Mesothelial cell of epicardium (in vitro differentiated cells): ENCODE data around the gene ACLY. TPM values are rescaled to one million over a fixed set of nuclear protein-coding genes. Genes with fewer than 3 reads are reported as not detected.
A peak's percentile ranks its signal among the peaks of the same experiment; 100 is the strongest.

Experiments
- DNase-seq, 2 experiments: peaks; one replicate each; pipeline ENCODE4 v3.0.0; 2021; ENCODE audit warnings: low spot score in 2 of 2; ENCODE audit not compliant: unreplicated experiment in 2 of 2
- H3K27ac Mint-ChIP-seq: 2 replicates; pipeline ENCODE4 v1.8.0; 2021; ENCODE audit warnings: mixed read lengths
- H3K27me3 Mint-ChIP-seq: 2 replicates; pipeline ENCODE4 v1.8.0; 2021; ENCODE audit warnings: low read depth, mixed read lengths
- H3K36me3 Mint-ChIP-seq: 2 replicates; pipeline ENCODE4 v1.8.0; 2021; ENCODE audit warnings: mixed read lengths
- H3K4me1 Mint-ChIP-seq: 2 replicates; pipeline ENCODE4 v1.8.0; 2021; ENCODE audit warnings: mixed read lengths
- H3K4me3 Mint-ChIP-seq: 2 replicates; pipeline ENCODE4 v1.8.0; 2021; ENCODE audit warnings: mild to moderate bottlenecking, moderate library complexity, mixed read lengths
- H3K9me3 Mint-ChIP-seq: 2 replicates; pipeline ENCODE4 v1.8.0; 2021; ENCODE audit warnings: mixed read lengths
- total RNA-seq: library from RNA; stranded (reverse); gene quantifications from 3 replicates; pipeline ENCODE4 v1.2.1, GENCODE V29; 2021
- TF ChIP-seq, protein P1 (sequence below): fragments of 200-600 bp; sonication (generic); IDR thresholded peaks from one replicate; pipeline ENCODE4 v1.5.0; 2021; ENCODE audit warnings: antibody characterized with exemption; ENCODE audit not compliant: unreplicated experiment

The ACLY gene
- total RNA-seq, 1 donor from 2014 or later = 133 TPM

DNA sequence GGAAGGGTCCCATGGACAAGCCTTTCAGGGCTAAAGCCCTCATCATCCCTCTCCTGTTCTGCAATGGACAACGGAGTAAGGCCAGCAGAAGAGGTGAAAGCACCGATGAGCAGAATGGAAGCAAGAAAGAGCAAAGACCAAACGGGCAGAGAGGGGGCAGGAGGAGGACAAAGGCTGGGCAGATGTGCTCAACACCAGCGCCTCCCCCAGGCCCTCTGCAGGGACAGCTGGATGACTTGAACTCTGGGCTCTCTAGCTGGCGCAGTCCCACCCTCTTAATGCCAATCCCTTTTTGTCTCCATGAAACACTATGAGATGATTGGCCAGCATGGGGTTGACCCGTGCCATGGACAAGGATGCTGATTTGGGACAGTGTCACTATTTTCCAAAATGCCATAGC is 22.0 kb downstream of the ACLY start:
- H3K4me3 Mint-ChIP-seq = no peak overlapping the region
- no peaks in the 10 kb centered on the region for H3K27me3 Mint-ChIP-seq
- H3K9me3 Mint-ChIP-seq = no peaks in the 10 kb centered on the region
- TF ChIP-seq, protein P1, sequence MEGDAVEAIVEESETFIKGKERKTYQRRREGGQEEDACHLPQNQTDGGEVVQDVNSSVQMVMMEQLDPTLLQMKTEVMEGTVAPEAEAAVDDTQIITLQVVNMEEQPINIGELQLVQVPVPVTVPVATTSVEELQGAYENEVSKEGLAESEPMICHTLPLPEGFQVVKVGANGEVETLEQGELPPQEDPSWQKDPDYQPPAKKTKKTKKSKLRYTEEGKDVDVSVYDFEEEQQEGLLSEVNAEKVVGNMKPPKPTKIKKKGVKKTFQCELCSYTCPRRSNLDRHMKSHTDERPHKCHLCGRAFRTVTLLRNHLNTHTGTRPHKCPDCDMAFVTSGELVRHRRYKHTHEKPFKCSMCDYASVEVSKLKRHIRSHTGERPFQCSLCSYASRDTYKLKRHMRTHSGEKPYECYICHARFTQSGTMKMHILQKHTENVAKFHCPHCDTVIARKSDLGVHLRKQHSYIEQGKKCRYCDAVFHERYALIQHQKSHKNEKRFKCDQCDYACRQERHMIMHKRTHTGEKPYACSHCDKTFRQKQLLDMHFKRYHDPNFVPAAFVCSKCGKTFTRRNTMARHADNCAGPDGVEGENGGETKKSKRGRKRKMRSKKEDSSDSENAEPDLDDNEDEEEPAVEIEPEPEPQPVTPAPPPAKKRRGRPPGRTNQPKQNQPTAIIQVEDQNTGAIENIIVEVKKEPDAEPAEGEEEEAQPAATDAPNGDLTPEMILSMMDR = no peak
- DNase-seq = no peak
- H3K4me1 Mint-ChIP-seq = peaks cover 15% of the 10 kb centered on the region
- peaks cover 54% of the 10 kb centered on the region for H3K36me3 Mint-ChIP-seq
- H3K27ac Mint-ChIP-seq = no peak overlapping the region

DNA sequence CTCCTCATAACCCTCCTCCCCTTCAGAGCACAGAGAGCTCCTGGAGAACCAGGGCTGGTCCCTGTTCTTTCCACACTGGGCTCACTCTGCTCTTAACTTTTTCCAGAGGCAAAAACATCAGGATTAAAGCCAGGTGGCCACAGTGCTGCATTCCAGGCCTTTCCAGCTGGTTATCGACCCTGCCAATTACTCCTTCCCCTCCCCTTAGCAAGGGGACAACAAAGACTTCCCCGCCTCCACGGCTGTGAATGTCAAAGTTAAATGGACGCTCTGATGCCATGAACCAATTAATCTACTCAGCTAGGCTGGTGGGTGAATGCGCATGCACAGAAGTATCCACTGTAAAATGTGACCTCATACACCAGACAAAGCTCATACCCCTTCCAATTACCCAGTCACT is 23.1 kb downstream of the ACLY start:
- Mint-ChIP-seq H3K4me1 (peaks cover 15% of the 10 kb centered on the region), H3K4me3 (no peak overlapping the region), H3K27ac (peak overlapping the region; percentile 90), H3K27me3 (no peaks in the 10 kb centered on the region), H3K9me3 (no peaks in the 10 kb centered on the region), H3K36me3 (peaks cover 46% of the 10 kb centered on the region)
- no peak for DNase-seq
- TF ChIP-seq, protein P1 = no peak

DNA sequence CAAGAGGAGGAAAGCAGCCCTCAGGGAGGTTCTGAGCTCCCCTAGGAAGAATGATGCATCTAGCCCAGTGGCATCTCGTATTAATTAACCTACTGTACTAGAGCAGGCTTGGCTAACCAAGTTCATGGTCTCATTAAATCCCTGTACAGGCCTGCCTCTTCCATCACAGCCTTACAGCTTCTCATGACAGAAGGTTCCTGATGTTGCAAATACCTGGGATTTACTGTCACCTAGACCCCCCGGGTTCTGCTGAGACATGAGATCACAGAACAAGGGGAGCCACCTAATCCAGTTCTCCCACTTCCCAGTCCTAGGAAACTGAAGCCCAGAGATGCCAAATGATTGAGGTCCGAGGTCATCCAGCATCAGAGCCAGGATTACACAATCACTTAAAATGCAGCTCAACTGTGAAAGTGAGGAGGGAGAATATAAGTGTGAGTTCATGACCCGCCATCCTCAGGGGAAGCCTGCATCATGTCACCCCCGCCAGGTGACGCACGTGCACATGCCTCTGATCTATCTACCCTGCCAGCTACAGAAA is 23.9 kb downstream of the ACLY start:
- Mint-ChIP-seq H3K36me3 (peaks cover 47% of the 10 kb centered on the region), H3K27ac (peak overlapping the region; percentile 90), H3K4me1 (peaks cover 15% of the 10 kb centered on the region), H3K9me3 (no peaks in the 10 kb centered on the region), H3K27me3 (no peaks in the 10 kb centered on the region), H3K4me3 (no peak overlapping the region)
- TF ChIP-seq, protein P1 = no peak
- DNase-seq = no peak

DNA sequence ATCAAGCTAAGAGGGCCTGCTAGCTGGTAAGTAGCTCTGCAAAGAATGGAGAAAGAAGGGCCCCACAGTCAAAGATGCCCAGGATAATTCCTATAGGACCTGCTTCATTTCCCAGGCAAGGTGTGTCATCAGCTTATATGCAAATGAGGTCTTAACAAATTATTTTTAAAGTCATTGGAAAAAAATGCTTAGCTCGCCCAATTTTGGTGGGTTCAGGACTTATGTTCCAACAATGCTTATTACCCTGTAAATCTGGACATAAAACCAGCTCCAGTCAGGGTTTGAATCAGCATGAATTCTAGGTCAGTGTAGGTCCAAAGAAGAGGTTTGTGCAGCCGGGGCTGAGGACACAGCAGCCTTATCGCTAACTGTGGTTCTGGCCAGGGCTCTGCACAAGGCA is 25.4 kb downstream of the ACLY start:
- Mint-ChIP-seq H3K27ac (no peak overlapping the region), H3K4me1 (peaks cover 15% of the 10 kb centered on the region), H3K9me3 (no peaks in the 10 kb centered on the region), H3K36me3 (peaks cover 44% of the 10 kb centered on the region), H3K4me3 (no peak overlapping the region), H3K27me3 (no peaks in the 10 kb centered on the region)
- TF ChIP-seq, protein P1 = no peak
- DNase-seq = no peak

DNA sequence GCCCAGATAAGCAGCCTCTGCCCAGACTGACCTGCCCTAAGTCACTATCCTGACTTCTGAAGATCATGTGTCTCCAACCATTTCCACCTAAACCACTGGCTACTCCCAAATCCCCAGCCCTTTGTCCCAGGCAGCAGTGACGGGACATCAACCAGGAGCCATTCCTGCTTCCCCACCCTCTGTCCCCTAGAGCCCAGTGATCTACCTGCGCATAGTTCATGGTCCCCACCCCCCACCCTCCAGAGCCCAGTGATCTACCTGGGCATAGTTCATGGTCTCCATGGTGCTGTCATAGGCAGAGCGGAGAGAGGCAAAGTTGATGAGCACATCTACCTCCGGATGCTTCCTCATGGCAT is 26.8 kb downstream of the ACLY start:
- Mint-ChIP-seq H3K36me3 (peaks cover 45% of the 10 kb centered on the region), H3K4me3 (no peak overlapping the region), H3K9me3 (no peaks in the 10 kb centered on the region), H3K27ac (no peak overlapping the region), H3K27me3 (no peaks in the 10 kb centered on the region), H3K4me1 (peaks cover 15% of the 10 kb centered on the region)
- no peak for DNase-seq
- TF ChIP-seq, protein P1 = no peak
